Activated CD4-positive, alpha-beta memory T cell treated with anti-CD3 and anti-CD28 coated beads for 36 hours (primary cell): ENCODE measurements around the gene TBC1D5. TPM values are rescaled to one million over a fixed set of nuclear protein-coding genes. Genes with fewer than 3 reads are reported as not detected.
"Not testable (repeated sequence)": the region's sequence is repeated elsewhere in the genome, so short reads cannot be mapped to it uniquely, and the experiment has no call there.

ENCODE experiments used
- CTCF ChIA-PET: fragments of 350-600 bp; sonication (Branson Sonifier 250); formaldehyde crosslinking; loops from one replicate; lab custom pipeline; 2021; ENCODE audit warnings: antibody characterized with exemption, inconsistent platforms; lab: Charles Lee
- POLR2A ChIA-PET: fragments of 350-600 bp; sonication (Branson Sonifier 250); formaldehyde crosslinking; loops from one replicate; lab custom pipeline; 2021; ENCODE audit warnings: antibody characterized with exemption; lab: Charles Lee
- DNase-seq: peaks from one replicate; pipeline ENCODE4 v3.0.0-alpha.2; 2020
- H3K27ac Mint-ChIP-seq: one replicate; pipeline ENCODE4 v1.8.0; 2021; ENCODE audit warnings: mixed read lengths
- H3K27me3 Mint-ChIP-seq: one replicate; pipeline ENCODE4 v1.8.0; 2021; ENCODE audit warnings: mixed read lengths
- H3K36me3 Mint-ChIP-seq: one replicate; pipeline ENCODE4 v1.8.0; 2021; ENCODE audit warnings: mixed read lengths
- H3K4me1 Mint-ChIP-seq: one replicate; pipeline ENCODE4 v1.8.0; 2021; ENCODE audit warnings: low read depth, mixed read lengths
- H3K4me3 Mint-ChIP-seq: one replicate; pipeline ENCODE4 v1.8.0; 2021; ENCODE audit warnings: mild to moderate bottlenecking, mixed read lengths
- H3K9me3 Mint-ChIP-seq: one replicate; pipeline ENCODE4 v1.8.0; 2021; ENCODE audit warnings: mixed read lengths
- intact Hi-C: fragments of 100-400 bp; cut with micrococcal nuclease; formaldehyde crosslinking; loops from one replicate; pipeline ENCODE4 v1.15.1; 2023
- total RNA-seq, 2 experiments: library from RNA; stranded (reverse); gene quantifications; one replicate each; pipeline ENCODE4 v1.2.3, GENCODE V29; 2021

TBC1D5 gene, protein sequence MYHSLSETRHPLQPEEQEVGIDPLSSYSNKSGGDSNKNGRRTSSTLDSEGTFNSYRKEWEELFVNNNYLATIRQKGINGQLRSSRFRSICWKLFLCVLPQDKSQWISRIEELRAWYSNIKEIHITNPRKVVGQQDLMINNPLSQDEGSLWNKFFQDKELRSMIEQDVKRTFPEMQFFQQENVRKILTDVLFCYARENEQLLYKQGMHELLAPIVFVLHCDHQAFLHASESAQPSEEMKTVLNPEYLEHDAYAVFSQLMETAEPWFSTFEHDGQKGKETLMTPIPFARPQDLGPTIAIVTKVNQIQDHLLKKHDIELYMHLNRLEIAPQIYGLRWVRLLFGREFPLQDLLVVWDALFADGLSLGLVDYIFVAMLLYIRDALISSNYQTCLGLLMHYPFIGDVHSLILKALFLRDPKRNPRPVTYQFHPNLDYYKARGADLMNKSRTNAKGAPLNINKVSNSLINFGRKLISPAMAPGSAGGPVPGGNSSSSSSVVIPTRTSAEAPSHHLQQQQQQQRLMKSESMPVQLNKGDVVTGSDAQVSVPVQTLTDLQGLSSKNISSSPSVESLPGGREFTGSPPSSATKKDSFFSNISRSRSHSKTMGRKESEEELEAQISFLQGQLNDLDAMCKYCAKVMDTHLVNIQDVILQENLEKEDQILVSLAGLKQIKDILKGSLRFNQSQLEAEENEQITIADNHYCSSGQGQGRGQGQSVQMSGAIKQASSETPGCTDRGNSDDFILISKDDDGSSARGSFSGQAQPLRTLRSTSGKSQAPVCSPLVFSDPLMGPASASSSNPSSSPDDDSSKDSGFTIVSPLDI
- total RNA-seq: 10 to 100 TPM; 49.2 to 53.7 TPM

DNA sequence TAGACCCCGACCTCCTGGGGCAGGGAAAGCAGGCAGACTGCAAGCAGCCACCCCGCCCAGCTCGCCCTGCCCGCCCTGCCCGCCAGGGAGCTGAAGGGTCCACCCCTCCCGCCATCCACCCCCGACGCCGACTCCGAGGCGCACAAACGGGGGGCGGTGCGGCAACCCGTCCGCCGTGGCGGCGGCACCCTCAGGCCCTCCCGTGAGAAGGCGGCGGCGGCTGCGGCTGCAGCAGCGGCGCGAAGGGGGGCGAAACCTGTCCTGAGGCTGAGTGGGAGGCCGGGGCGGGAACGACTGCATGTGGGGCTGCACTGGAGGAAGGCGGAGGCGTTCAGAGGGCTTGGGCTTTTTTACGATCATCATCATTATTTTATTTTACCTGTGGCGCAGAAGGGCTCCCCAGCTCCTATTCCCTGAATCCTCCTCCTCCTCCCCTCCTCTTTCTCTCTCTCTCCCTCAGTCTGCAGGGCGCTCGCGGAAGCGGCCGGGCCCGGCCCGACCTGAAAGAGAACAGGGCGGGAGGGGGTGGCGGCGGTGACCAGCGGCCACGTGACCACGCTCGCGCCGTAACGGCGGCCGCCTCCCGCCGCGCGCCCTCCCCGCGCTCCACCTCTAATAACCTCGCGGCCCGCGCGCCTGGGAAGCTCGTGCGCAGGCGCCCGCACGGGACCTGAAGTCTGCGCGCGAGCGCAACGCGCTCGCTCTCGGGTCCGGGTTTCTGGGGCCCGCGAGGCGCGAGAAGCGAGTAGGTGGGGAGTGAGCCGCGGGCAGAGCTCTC, at the start of gene TBC1D5:
TBC1D5 (minus strand) TSS at position 530 of the 778 bp plus-strand sequence. CDS start 234,061 bp downstream, outside the sequence.
- Mint-ChIP-seq H3K4me3 (peak within 1 kb of the TSS; percentile 94), H3K27me3 (no peaks in the 10 kb centered on the region), H3K9me3 (no peaks in the 10 kb centered on the region), H3K27ac (peak within 1 kb of the TSS; percentile 97), H3K36me3 (peaks cover 6% of the 10 kb centered on the region), H3K4me1 (peaks cover 36% of the 10 kb centered on the region)
- ChIA-PET POLR2A (interaction anchor here (0.9 to 1.4 kb wide), 3 partner anchors 8 to 32 kb away, joined by 3 to 6 read pairs (median 4); no protein-coding TSS in a partner anchor), CTCF (interaction anchor here (0.5 to 3.0 kb wide), 4 partner anchors 99 to 858 kb away, joined by 3 to 14 read pairs (median 3); no protein-coding TSS in a partner anchor)
- peak; percentile 96 for DNase-seq
- intact Hi-C loops: loop anchor here (1.0 to 10.0 kb wide), 8 partner anchors 32 to 1230 kb away; partner anchors contain the start of genes PLCL2 and RFTN1

DNA sequence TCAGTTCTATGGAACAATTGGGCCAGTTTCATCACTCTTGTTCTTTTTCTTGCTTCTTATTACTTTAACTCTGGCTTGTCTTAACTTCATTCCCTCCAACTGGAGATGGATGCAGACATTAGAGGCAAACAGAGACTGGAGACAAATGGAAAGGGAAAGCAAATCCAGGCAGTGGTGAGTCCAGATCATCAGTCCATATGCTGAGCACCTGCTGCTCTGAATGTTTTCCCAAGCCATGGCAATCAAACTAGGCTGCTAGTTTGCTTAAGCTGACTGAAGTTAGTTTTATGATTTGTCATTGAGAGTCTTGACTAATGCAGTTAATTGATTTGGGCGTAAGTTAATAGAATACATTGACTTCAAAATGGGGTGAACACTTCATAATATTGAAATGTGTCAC, 41.0 kb upstream of the TBC1D5 start:
- ChIA-PET POLR2A (no interaction called here), CTCF (no interaction called here)
- Mint-ChIP-seq H3K36me3 (peaks cover 3% of the 10 kb centered on the region), H3K4me1 (peaks cover 7% of the 10 kb centered on the region), H3K9me3 (peaks cover 12% of the 10 kb centered on the region), H3K27ac (no peak overlapping the region), H3K4me3 (no peak overlapping the region), H3K27me3 (peaks cover 2% of the 10 kb centered on the region)
- intact Hi-C loops: no loop called here
- no peak for DNase-seq

DNA sequence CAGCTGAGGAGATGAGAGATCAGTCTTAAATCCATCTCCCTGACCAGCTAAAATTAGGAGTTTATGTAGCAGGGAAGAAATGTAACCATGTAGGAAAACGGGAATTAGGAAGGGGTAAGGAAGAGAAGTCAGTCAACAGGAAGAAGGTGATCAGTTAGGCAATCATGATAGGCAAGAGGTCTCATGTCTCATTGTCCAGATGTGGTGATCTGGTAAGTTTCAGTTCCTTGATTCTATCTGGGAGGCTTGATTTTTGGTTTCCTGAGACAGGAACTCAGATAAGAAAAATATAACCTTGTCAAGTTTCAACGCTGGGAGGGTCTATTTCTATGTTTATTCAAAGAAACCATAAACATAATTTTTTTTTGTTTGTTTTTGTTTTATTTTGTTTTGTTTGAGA, 40.3 kb upstream of the TBC1D5 start:
- POLR2A ChIA-PET: no interaction called here
- intact Hi-C loops: no loop called here
- peaks cover 2% of the 10 kb centered on the region for H3K27me3 Mint-ChIP-seq
- CTCF ChIA-PET: interaction anchor here (0.9 to 1.1 kb wide), 2 partner anchors 59 to 137 kb away, joined by 3 to 5 read pairs; no protein-coding TSS in a partner anchor
- peaks cover 7% of the 10 kb centered on the region for H3K4me1 Mint-ChIP-seq
- H3K27ac Mint-ChIP-seq: no peak overlapping the region
- DNase-seq: no peak
- no peak overlapping the region for H3K4me3 Mint-ChIP-seq
- peaks cover 9% of the 10 kb centered on the region for H3K9me3 Mint-ChIP-seq
- H3K36me3 Mint-ChIP-seq: peaks cover 3% of the 10 kb centered on the region

DNA sequence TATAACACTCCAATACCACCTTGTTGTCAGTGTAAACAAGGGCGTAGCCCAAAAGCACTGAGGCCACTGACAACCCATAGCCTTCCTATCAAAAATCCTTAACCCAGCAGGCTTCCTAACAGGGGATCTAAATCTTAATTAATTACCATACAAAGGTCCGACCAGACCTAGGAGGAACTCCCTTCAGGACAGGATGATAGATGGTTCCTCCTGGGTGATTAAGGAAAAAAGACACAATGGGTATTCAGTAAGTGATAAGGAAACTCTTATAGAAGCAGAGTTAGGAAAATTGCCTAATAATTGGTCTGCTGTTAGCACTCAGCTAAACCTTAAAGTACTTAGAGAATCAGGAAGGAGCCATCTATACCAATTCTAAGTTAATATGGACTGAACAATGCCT, 37.9 kb upstream of the TBC1D5 start:
- POLR2A ChIA-PET, H3K4me1 Mint-ChIP-seq, H3K27me3 Mint-ChIP-seq, CTCF ChIA-PET, DNase-seq, intact Hi-C loops, H3K36me3 Mint-ChIP-seq, H3K4me3 Mint-ChIP-seq, H3K9me3 Mint-ChIP-seq, H3K27ac Mint-ChIP-seq: not testable (repeated sequence)

DNA sequence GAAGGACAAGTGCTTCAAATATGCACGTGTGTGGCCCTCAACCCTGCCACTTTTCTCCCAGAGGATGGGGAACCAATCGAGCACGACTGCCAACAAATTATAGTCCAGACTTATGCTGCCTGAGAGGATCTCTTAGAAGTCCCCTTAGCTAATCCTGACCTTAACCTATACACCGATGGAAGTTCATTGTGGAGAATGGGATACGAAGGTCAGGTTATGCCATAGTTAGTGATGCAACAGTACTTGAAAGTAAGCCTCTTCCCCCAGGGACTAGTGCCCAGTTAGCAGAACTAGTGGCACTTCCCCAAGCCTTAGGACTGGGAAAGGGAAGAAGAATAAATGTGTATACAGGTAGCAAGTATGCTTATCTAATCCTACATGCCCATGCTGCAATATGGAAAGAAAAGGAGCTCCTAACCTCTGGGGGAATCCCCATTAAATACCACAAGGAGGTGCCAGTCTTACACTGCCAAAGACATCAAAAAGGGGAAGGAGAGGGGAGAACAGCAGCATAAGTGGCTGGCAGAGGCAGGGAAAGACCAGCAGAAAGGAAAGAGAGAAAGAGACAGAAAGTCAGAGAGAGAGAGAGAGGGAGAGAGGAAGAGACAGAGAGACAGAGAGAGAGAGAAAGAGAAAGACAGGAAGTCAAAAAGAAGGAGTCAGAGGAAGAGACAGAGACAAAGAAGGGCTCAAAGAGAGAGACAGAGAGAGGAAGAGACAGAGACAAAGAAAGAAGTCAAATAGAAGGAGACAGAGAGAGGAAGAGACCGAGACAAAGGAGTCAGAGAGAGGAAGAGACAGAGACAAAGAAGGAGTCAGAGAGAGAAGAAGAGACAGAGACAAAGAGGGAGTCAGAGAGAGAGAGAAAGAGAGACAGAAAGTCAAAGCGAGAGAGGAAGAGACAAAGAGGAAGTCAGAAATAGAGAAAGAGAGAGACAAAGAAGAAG, 37.1 kb upstream of the TBC1D5 start:
- H3K27ac Mint-ChIP-seq, CTCF ChIA-PET, H3K36me3 Mint-ChIP-seq, H3K9me3 Mint-ChIP-seq, intact Hi-C loops, H3K27me3 Mint-ChIP-seq, H3K4me3 Mint-ChIP-seq, DNase-seq, POLR2A ChIA-PET: not testable (repeated sequence)
- H3K4me1 Mint-ChIP-seq: peaks cover 12% of the 10 kb centered on the region

DNA sequence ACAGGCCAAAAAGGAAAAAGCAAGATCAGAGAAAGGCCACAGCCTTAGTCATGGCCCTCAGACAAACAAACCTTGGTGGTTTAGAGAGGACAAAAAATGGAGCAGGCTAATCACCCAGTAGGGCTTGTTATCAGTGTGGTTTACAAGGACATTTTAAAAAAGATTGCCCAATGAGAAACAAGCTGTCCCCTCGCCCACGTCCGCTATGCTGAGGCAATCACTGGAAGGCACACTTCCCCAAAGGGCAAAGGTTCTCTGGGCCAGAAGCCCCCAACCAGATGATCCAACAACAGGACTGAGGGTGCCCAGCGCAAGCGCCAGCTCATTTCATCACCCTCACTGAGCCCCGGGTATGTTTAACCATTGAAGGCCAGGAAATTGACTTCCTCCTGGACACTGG, 34.9 kb upstream of the TBC1D5 start:
- H3K9me3 Mint-ChIP-seq, DNase-seq, CTCF ChIA-PET, H3K27me3 Mint-ChIP-seq, H3K36me3 Mint-ChIP-seq, POLR2A ChIA-PET, H3K4me3 Mint-ChIP-seq, H3K27ac Mint-ChIP-seq, intact Hi-C loops: not testable (repeated sequence)
- H3K4me1 Mint-ChIP-seq: peaks cover 14% of the 10 kb centered on the region

DNA sequence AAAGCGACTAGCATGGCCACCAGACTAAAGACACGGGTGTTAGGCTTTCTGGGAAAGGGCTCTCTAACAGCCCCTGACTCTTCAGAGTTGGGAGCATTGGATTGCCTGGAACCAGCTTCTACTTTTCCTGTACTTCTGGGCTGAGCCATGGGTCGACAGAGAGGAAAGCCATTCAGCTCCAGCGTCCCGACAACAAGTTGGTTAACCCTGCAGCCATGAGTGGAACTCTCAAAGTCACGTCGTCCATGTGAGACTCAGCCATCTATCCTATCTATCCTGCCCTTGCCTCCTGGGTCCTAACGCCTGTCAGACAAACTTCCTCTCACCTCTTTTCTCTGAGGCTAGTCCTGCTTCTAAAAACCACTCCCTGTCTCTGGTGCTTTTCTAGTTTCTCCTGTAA, 32.6 kb upstream of the TBC1D5 start:
- peak overlapping the region; percentile 67 for H3K4me3 Mint-ChIP-seq
- H3K27me3 Mint-ChIP-seq: peaks cover 9% of the 10 kb centered on the region
- H3K4me1 Mint-ChIP-seq: peaks cover 14% of the 10 kb centered on the region
- H3K27ac Mint-ChIP-seq: peak overlapping the region; percentile 75
- POLR2A ChIA-PET: interaction anchor here (1.6 to 1.9 kb wide), 2 partner anchors 27 to 32 kb away, joined by 4 to 5 read pairs; partner anchors contain the start of gene TBC1D5
- CTCF ChIA-PET: no interaction called here
- peak; percentile 41 for DNase-seq
- no peaks in the 10 kb centered on the region for H3K36me3 Mint-ChIP-seq
- intact Hi-C loops: no loop called here
- H3K9me3 Mint-ChIP-seq: peaks cover 5% of the 10 kb centered on the region

DNA sequence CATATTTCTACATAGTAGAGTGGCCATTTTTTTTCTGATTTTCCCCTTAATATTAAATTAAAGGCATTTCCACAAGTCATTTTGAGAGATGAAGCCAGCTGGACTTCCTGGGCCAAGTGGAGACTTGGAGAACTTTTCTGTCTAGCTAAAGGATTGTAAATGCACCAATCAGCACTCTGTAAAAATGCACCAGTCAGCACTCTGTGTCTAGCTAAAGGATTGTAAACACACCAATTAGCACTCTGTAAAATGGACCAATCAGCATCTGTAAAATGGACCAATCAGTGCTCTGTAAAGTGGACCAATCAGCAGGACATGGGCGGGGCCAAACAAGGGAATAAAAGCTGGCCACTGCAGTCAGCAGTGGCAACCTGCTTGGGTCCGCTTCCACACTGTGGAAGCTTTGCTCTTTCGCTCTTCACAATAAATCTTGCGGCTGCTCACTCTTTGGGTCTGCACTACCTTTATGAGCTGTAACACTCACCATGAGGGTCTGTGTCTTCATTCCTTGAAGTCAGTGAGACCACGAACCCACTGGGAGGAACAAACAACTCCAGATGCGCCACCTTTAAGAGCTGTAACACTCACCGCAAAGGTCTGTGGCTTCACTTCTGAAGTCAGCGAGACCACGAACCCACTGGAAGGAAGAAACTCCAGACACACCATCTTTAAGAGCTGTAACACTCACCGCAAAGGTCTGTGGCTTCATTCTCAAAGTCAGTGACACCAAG, 31.9 kb upstream of the TBC1D5 start:
- intact Hi-C loops: loop anchor here (1.0 kb wide), 1 partner anchor 32 kb away; the partner anchor contains the start of gene TBC1D5
- Mint-ChIP-seq H3K4me3 (peak overlapping the region; percentile 67), H3K27ac (peak overlapping the region; percentile 75)
- CTCF ChIA-PET, H3K27me3 Mint-ChIP-seq, H3K9me3 Mint-ChIP-seq, H3K36me3 Mint-ChIP-seq, H3K4me1 Mint-ChIP-seq: not testable (repeated sequence)
- peak; percentile 63 for DNase-seq
- POLR2A ChIA-PET: interaction anchor here (1.6 to 1.9 kb wide), 2 partner anchors 27 to 32 kb away, joined by 4 to 5 read pairs; partner anchors contain the start of gene TBC1D5

DNA sequence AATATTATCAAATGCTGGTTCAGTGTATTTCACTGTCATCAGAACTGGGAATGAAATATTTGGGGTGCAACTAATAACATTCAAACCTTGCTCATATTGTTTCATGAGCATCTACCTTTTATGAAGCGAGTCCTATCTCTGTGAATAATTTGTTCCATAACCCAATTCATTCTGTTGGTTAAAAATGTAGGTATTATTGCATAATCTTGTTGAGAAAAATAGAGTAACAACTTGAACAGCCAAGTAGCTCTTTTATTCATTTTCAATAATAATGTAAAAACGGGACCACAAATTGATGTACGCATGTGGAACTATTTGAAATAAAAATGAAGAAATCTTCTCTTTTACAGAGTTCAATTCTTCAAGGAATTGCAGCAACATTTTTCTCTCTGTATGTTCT, 30.1 kb upstream of the TBC1D5 start:
- Mint-ChIP-seq H3K27me3 (peaks cover 9% of the 10 kb centered on the region), H3K36me3 (no peaks in the 10 kb centered on the region), H3K4me1 (peaks cover 7% of the 10 kb centered on the region), H3K9me3 (peaks cover 5% of the 10 kb centered on the region), H3K27ac (no peak overlapping the region), H3K4me3 (no peak overlapping the region)
- intact Hi-C loops: no loop called here
- POLR2A ChIA-PET: no interaction called here
- DNase-seq: no peak
- CTCF ChIA-PET: interaction anchor here (0.5 kb wide), 1 partner anchor 156 kb away, joined by 3 read pairs; no protein-coding TSS in a partner anchor

DNA sequence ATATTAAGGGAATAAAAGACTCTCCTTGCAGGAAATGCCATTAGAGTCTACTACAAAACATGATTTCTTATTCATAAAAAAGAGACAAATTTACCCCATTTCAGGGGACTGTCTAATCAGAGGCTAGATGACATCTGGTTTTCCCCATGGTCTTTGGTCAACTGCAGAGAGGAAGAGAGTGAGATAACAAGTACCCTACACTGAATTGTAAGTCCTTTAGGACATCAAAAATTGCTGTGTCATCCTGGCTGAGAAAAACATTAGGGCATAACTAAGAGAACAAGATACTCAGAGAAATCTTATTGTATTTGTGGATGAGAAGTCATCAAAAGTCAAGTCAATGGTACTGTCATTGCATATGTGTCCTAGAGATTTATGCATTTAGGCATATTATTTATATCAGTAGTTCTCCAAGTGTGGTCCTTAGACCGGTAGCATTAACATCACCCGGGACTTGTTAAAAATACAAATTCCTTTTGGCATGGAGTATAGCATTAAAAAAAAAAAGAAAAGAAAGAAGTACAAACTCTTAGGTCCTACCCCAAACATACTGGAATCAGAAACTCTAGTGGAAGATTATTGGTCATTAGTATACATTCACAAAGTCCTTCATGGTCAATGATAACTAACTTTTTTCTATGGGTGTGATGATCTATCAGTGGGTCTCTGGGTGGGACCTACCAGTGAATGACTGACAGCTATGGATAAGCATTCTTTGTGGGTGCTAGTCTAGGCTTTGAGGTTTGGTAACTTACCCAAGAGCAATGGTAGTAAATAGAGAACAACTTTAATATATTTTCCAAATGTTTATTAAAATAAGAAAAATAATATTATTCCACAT, 29.0 kb upstream of the TBC1D5 start:
- no peak for DNase-seq
- Mint-ChIP-seq H3K27me3 (peaks cover 9% of the 10 kb centered on the region), H3K36me3 (no peaks in the 10 kb centered on the region), H3K4me3 (no peak overlapping the region), H3K9me3 (peaks cover 5% of the 10 kb centered on the region), H3K4me1 (peaks cover 7% of the 10 kb centered on the region), H3K27ac (no peak overlapping the region)
- ChIA-PET CTCF (no interaction called here), POLR2A (no interaction called here)
- intact Hi-C loops: no loop called here
